ENCODE data around the gene RBM41. TPM values are rescaled to one million over a fixed set of nuclear protein-coding genes. Genes with fewer than 3 reads are reported as not detected.

The RBM41 gene
- total and polyA plus RNA-seq, 9 of the 15 experiments (the other 6 are each of a cell fraction or from before 2014, with no cell fraction given) = 11.6 to 51.8 (median 27.9) TPM

DNA sequence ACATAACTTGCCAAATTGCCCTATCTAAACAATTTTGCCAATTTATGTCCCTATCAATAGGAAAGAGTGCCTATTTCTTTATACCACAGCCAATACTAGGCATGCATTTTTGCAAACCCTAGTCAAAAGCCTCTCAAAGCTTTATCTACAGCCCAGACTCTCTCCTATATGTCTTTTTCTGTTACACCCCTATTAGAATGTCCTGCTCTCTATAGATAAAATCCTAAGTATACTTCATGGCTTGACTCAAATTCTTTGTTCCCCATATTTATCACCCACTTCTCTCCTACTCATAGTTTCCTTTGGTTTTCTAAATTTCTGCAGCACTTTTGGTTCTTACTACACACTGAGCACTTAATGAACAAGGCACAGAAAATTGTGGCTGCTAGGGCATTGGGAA is 49.6 kb upstream of the RBM41 start (continued):
- TF ChIP-seq, protein P1, sequence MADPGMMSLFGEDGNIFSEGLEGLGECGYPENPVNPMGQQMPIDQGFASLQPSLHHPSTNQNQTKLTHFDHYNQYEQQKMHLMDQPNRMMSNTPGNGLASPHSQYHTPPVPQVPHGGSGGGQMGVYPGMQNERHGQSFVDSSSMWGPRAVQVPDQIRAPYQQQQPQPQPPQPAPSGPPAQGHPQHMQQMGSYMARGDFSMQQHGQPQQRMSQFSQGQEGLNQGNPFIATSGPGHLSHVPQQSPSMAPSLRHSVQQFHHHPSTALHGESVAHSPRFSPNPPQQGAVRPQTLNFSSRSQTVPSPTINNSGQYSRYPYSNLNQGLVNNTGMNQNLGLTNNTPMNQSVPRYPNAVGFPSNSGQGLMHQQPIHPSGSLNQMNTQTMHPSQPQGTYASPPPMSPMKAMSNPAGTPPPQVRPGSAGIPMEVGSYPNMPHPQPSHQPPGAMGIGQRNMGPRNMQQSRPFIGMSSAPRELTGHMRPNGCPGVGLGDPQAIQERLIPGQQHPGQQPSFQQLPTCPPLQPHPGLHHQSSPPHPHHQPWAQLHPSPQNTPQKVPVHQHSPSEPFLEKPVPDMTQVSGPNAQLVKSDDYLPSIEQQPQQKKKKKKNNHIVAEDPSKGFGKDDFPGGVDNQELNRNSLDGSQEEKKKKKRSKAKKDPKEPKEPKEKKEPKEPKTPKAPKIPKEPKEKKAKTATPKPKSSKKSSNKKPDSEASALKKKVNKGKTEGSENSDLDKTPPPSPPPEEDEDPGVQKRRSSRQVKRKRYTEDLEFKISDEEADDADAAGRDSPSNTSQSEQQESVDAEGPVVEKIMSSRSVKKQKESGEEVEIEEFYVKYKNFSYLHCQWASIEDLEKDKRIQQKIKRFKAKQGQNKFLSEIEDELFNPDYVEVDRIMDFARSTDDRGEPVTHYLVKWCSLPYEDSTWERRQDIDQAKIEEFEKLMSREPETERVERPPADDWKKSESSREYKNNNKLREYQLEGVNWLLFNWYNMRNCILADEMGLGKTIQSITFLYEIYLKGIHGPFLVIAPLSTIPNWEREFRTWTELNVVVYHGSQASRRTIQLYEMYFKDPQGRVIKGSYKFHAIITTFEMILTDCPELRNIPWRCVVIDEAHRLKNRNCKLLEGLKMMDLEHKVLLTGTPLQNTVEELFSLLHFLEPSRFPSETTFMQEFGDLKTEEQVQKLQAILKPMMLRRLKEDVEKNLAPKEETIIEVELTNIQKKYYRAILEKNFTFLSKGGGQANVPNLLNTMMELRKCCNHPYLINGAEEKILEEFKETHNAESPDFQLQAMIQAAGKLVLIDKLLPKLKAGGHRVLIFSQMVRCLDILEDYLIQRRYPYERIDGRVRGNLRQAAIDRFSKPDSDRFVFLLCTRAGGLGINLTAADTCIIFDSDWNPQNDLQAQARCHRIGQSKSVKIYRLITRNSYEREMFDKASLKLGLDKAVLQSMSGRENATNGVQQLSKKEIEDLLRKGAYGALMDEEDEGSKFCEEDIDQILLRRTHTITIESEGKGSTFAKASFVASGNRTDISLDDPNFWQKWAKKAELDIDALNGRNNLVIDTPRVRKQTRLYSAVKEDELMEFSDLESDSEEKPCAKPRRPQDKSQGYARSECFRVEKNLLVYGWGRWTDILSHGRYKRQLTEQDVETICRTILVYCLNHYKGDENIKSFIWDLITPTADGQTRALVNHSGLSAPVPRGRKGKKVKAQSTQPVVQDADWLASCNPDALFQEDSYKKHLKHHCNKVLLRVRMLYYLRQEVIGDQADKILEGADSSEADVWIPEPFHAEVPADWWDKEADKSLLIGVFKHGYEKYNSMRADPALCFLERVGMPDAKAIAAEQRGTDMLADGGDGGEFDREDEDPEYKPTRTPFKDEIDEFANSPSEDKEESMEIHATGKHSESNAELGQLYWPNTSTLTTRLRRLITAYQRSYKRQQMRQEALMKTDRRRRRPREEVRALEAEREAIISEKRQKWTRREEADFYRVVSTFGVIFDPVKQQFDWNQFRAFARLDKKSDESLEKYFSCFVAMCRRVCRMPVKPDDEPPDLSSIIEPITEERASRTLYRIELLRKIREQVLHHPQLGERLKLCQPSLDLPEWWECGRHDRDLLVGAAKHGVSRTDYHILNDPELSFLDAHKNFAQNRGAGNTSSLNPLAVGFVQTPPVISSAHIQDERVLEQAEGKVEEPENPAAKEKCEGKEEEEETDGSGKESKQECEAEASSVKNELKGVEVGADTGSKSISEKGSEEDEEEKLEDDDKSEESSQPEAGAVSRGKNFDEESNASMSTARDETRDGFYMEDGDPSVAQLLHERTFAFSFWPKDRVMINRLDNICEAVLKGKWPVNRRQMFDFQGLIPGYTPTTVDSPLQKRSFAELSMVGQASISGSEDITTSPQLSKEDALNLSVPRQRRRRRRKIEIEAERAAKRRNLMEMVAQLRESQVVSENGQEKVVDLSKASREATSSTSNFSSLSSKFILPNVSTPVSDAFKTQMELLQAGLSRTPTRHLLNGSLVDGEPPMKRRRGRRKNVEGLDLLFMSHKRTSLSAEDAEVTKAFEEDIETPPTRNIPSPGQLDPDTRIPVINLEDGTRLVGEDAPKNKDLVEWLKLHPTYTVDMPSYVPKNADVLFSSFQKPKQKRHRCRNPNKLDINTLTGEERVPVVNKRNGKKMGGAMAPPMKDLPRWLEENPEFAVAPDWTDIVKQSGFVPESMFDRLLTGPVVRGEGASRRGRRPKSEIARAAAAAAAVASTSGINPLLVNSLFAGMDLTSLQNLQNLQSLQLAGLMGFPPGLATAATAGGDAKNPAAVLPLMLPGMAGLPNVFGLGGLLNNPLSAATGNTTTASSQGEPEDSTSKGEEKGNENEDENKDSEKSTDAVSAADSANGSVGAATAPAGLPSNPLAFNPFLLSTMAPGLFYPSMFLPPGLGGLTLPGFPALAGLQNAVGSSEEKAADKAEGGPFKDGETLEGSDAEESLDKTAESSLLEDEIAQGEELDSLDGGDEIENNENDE (IDR thresholded peaks at IDR 0.05; ENCODE audit: low read depth, low read length) = no peak
- TF ChIP-seq NCOR1 (IDR thresholded peaks at IDR 0.05) = peak; percentile 73
- 0 out of 4 replicates have a peak, but pooled peaks of 1 of the 2 experiments have one; percentile 48 for TF ChIP-seq TBL1XR1 (IDR thresholded peaks at IDR 0.05; ENCODE audit: low read length in 2 of 2)
- TF ChIP-seq PHB (CRISPR knock-in tag; IDR thresholded peaks at IDR 0.05) = no peak
- TF ChIP-seq MTF1 (CRISPR knock-in tag; IDR thresholded peaks at IDR 0.05; ENCODE audit: borderline replicate concordance) = no peak
- peak; percentile 50; the same call in 1 of the 2 replicates for TF ChIP-seq SMARCC2 (IDR thresholded peaks at IDR 0.05; ENCODE audit: low read depth)
- TF ChIP-seq ZNF57 (CRISPR knock-in tag; IDR thresholded peaks at IDR 0.05) = no peak
- peak; percentile 69 for TF ChIP-seq MTA2 (IDR thresholded peaks at IDR 0.05; ENCODE audit: low read depth)
- peak; percentile 89 for TF ChIP-seq ARID1B (IDR thresholded peaks at IDR 0.05)
- no peak for TF ChIP-seq TAF15 (IDR thresholded peaks at IDR 0.05; ENCODE audit: low read depth, low read length)
- peak; percentile 74; the same call in 1 of the 2 replicates for TF ChIP-seq EP300 (IDR thresholded peaks at IDR 0.05; ENCODE audit: low read length)
- TF ChIP-seq SOX6 (IDR thresholded peaks at IDR 0.05) = peak; percentile 54; the same call in 1 of the 2 replicates
- TF ChIP-seq KAT2B (IDR thresholded peaks at IDR 0.05; ENCODE audit: low read depth, low read length) = no peak
- TF ChIP-seq, protein P2, sequence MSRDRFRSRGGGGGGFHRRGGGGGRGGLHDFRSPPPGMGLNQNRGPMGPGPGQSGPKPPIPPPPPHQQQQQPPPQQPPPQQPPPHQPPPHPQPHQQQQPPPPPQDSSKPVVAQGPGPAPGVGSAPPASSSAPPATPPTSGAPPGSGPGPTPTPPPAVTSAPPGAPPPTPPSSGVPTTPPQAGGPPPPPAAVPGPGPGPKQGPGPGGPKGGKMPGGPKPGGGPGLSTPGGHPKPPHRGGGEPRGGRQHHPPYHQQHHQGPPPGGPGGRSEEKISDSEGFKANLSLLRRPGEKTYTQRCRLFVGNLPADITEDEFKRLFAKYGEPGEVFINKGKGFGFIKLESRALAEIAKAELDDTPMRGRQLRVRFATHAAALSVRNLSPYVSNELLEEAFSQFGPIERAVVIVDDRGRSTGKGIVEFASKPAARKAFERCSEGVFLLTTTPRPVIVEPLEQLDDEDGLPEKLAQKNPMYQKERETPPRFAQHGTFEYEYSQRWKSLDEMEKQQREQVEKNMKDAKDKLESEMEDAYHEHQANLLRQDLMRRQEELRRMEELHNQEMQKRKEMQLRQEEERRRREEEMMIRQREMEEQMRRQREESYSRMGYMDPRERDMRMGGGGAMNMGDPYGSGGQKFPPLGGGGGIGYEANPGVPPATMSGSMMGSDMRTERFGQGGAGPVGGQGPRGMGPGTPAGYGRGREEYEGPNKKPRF (IDR thresholded peaks at IDR 0.05; ENCODE audit: low read depth, low read length) = no peak
- peak; percentile 67 for TF ChIP-seq CBFA2T2 (conservative IDR thresholded peaks at IDR 0.05)
- TF ChIP-seq, protein P3, sequence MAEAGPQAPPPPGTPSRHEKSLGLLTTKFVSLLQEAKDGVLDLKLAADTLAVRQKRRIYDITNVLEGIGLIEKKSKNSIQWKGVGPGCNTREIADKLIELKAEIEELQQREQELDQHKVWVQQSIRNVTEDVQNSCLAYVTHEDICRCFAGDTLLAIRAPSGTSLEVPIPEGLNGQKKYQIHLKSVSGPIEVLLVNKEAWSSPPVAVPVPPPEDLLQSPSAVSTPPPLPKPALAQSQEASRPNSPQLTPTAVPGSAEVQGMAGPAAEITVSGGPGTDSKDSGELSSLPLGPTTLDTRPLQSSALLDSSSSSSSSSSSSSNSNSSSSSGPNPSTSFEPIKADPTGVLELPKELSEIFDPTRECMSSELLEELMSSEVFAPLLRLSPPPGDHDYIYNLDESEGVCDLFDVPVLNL (CRISPR knock-in tag; IDR thresholded peaks at IDR 0.05; ENCODE audit: low read depth) = no peak

Data from K562 (cell line).